PC-3 (cell line): Measurements from ENCODE around the gene ACVR1B.

Source experiments
- CTCF ChIP-seq: fragments of 300-600 bp; sonication (generic); conservative IDR thresholded peaks from 2 replicates; pipeline ENCODE4 v1.5.1; 2017; ENCODE audit warnings: antibody characterized with exemption, low read depth, mild to moderate bottlenecking, low read length
- EZH2 ChIP-seq: fragments of 300-600 bp; sonication (generic); IDR thresholded peaks from one replicate; pipeline ENCODE4 v1.6.1; 2017; ENCODE audit warnings: antibody characterized with exemption, mild to moderate bottlenecking, low read length; ENCODE audit not compliant: unreplicated experiment
- EZH2phosphoT487 ChIP-seq: fragments of 300-600 bp; sonication (generic); IDR thresholded peaks from 2 replicates; pipeline ENCODE4 v1.6.1; 2018; ENCODE audit warnings: mild to moderate bottlenecking, antibody characterized with exemption, low read length, borderline replicate concordance

- TF ChIP-seq CTCF (no peak), EZH2phosphoT487 (no peak), EZH2 (no peak)
These were observed 4.2 kb downstream of the ACVR1B start for GRCh38 chr12:51955702-51956101.
